H9 (cell line): ENCODE results near the gene PAQR5. TPM values are rescaled to one million over a fixed set of nuclear protein-coding genes. Genes with fewer than 3 reads are reported as not detected.

ENCODE experiments used
- DNase-seq: peaks from one replicate; pipeline ENCODE4 v3.0.0-alpha.2; 2017
- H2AFZ ChIP-seq: one replicate; pipeline ENCODE4 v1.6.1; 2013; ENCODE audit warnings: mild to moderate bottlenecking, low read length, control low read depth, moderate library complexity
- H2AK5ac ChIP-seq: 2 replicates; pipeline ENCODE4 v1.6.1; 2013; ENCODE audit warnings: low read length, control low read depth, mixed read lengths; ENCODE audit not compliant: insufficient read length
- H2BK120ac ChIP-seq: one replicate; pipeline ENCODE4 v1.6.1; 2013; ENCODE audit warnings: low read depth, mild to moderate bottlenecking, low read length, control low read depth, inconsistent platforms; ENCODE audit not compliant: poor library complexity, severe bottlenecking
- H2BK12ac ChIP-seq: 2 replicates; pipeline ENCODE4 v1.6.1; 2013; ENCODE audit warnings: low read length, control low read depth, mixed read lengths, low read depth; ENCODE audit not compliant: insufficient read length
- H2BK15ac ChIP-seq: 2 replicates; pipeline ENCODE4 v1.6.1; 2013; ENCODE audit warnings: low read depth, low read length, control low read depth
- H2BK20ac ChIP-seq: one replicate; pipeline ENCODE4 v1.6.1; 2013; ENCODE audit warnings: low read depth, mild to moderate bottlenecking, low read length, control low read depth, inconsistent platforms; ENCODE audit not compliant: poor library complexity, severe bottlenecking
- H2BK5ac ChIP-seq: 2 replicates; pipeline ENCODE4 v1.6.1; 2013; ENCODE audit warnings: low read length, control low read depth, mixed read lengths; ENCODE audit not compliant: insufficient read length
- H3K14ac ChIP-seq: 2 replicates; pipeline ENCODE4 v1.6.1; 2013; ENCODE audit warnings: low read length, control low read depth; ENCODE audit not compliant: insufficient read depth
- H3K18ac ChIP-seq: 2 replicates; pipeline ENCODE4 v1.6.1; 2013; ENCODE audit warnings: low read depth, mild to moderate bottlenecking, mixed read lengths, low read length, control low read depth; ENCODE audit not compliant: insufficient read length
- H3K23ac ChIP-seq: 2 replicates; pipeline ENCODE4 v1.6.1; 2013; ENCODE audit warnings: low read length, control low read depth, mixed read lengths, low read depth; ENCODE audit not compliant: insufficient read length
- H3K23me2 ChIP-seq: 2 replicates; pipeline ENCODE4 v1.6.1; 2013; ENCODE audit warnings: low read depth, mild to moderate bottlenecking, mixed read lengths, low read length, control low read depth; ENCODE audit not compliant: insufficient read length, poor library complexity, severe bottlenecking
- H3K27ac ChIP-seq: 2 replicates; pipeline ENCODE4 v1.5.1; 2013; ENCODE audit warnings: low read length, control low read depth, mixed read lengths, low read depth; ENCODE audit not compliant: insufficient read length
- H3K27me3 ChIP-seq: 2 replicates; pipeline ENCODE4 v1.6.1; 2013; ENCODE audit warnings: low read length, control low read depth, inconsistent platforms; ENCODE audit not compliant: insufficient read depth
- H3K4ac ChIP-seq: 2 replicates; pipeline ENCODE4 v1.6.1; 2013; ENCODE audit warnings: low read depth, mild to moderate bottlenecking, control low read depth, inconsistent platforms, low read length, moderate library complexity
- H3K4me1 ChIP-seq: 2 replicates; pipeline ENCODE4 v1.6.1; 2013; ENCODE audit warnings: low read length, control low read depth, inconsistent platforms; ENCODE audit not compliant: insufficient read depth
- H3K4me2 ChIP-seq: 2 replicates; pipeline ENCODE4 v1.6.1; 2013; ENCODE audit warnings: low read length, control low read depth, mixed read lengths; ENCODE audit not compliant: insufficient read length, insufficient read depth
- H3K56ac ChIP-seq: 2 replicates; pipeline ENCODE4 v1.6.1; 2013; ENCODE audit warnings: low read depth, mild to moderate bottlenecking, mixed read lengths, low read length, control low read depth; ENCODE audit not compliant: insufficient read length
- H3K79me1 ChIP-seq: 2 replicates; pipeline ENCODE4 v1.6.1; 2013; ENCODE audit warnings: low read depth, mild to moderate bottlenecking, moderate library complexity, low read length, control low read depth, inconsistent platforms; ENCODE audit not compliant: insufficient read depth, poor library complexity, severe bottlenecking
- H3K79me2 ChIP-seq: 2 replicates; pipeline ENCODE4 v1.6.1; 2013; ENCODE audit warnings: low read length, control low read depth, inconsistent platforms; ENCODE audit not compliant: insufficient read depth
- H3K9ac ChIP-seq: 2 replicates; pipeline ENCODE4 v1.6.1; 2013; ENCODE audit warnings: low read length, control low read depth, mixed read lengths; ENCODE audit not compliant: insufficient read length; ENCODE audit errors: extremely low read depth
- H3K9me3 ChIP-seq: one replicate; pipeline ENCODE4 v1.6.1; 2013; ENCODE audit warnings: low read depth, low read length, inconsistent platforms; ENCODE audit not compliant: control insufficient read depth
- H3T11ph ChIP-seq: one replicate; pipeline ENCODE4 v1.6.1; 2013; ENCODE audit warnings: mild to moderate bottlenecking, low read length, control low read depth, inconsistent platforms
- H4K20me1 ChIP-seq: one replicate; pipeline ENCODE4 v1.6.1; 2013; ENCODE audit not compliant: control insufficient read depth, insufficient read length, insufficient read depth
- H4K5ac ChIP-seq: 2 replicates; pipeline ENCODE4 v1.6.1; 2013; ENCODE audit warnings: low read depth, mild to moderate bottlenecking, mixed read lengths, low read length, control low read depth; ENCODE audit not compliant: insufficient read length
- H4K8ac ChIP-seq: replicated peaks from 2 replicates; pipeline ENCODE4 v1.6.1; 2013; ENCODE audit warnings: low read length, control low read depth, mixed read lengths, low read depth; ENCODE audit not compliant: insufficient read length
- H4K91ac ChIP-seq: 2 replicates; pipeline ENCODE4 v1.6.1; 2013; ENCODE audit warnings: low read depth, mild to moderate bottlenecking, moderate library complexity, mixed read lengths, low read length, control low read depth; ENCODE audit not compliant: insufficient read length
- H3K27ac Mint-ChIP-seq, 3 experiments: 2 replicates in 2 of 3; 3 replicates in 1 of 3; pipeline ENCODE4 v1.8.0; 2020 to 2021; ENCODE audit warnings: mixed read lengths in 3 of 3, mild to moderate bottlenecking in 1 of 3, moderate library complexity in 1 of 3
- H3K27me3 Mint-ChIP-seq: 2 replicates; pipeline ENCODE4 v1.8.0; 2021; ENCODE audit warnings: low read depth, mild to moderate bottlenecking, moderate library complexity, mixed read lengths
- H3K36me3 Mint-ChIP-seq, 3 experiments: 2 replicates in 2 of 3; 3 replicates in 1 of 3; pipeline ENCODE4 v1.8.0; 2020 to 2021; ENCODE audit warnings: low read depth in 3 of 3, mixed read lengths in 3 of 3; ENCODE audit not compliant: insufficient read depth in 1 of 3
- H3K4me1 Mint-ChIP-seq, 2 experiments: 2 replicates each; pipeline ENCODE4 v1.8.0; 2020; ENCODE audit warnings: mixed read lengths in 2 of 2
- H3K4me3 Mint-ChIP-seq, 2 experiments: 2 replicates in 1 of 2; 3 replicates in 1 of 2; pipeline ENCODE4 v1.8.0; 2020 to 2021; ENCODE audit warnings: mild to moderate bottlenecking in 2 of 2, mixed read lengths in 2 of 2, moderate library complexity in 1 of 2
- H3K9me3 Mint-ChIP-seq, 2 experiments: 2 replicates in 1 of 2; 3 replicates in 1 of 2; pipeline ENCODE4 v1.8.0; 2020; ENCODE audit warnings: mild to moderate bottlenecking in 2 of 2, mixed read lengths in 2 of 2, moderate library complexity in 1 of 2
- CTCF ChIP-seq: fragments of 200-600 bp; sonication (generic); conservative IDR thresholded peaks from 3 replicates; pipeline ENCODE4 v1.8.0; 2021; ENCODE audit warnings: antibody characterized with exemption, mild to moderate bottlenecking
- WGBS: extraction: QIAGEN DNeasy Blood & Tissue Kit; methylation state at CpG from one replicate; pipeline ENCODE4 v1.1.7; 2013; ENCODE audit warnings: missing lambda C conversion rate, low lambda C conversion rate, mixed read lengths; ENCODE audit not compliant: insufficient read length; ENCODE audit errors: extremely low coverage; 5-methylcytosine and 5-hydroxymethylcytosine counted together
- long read RNA-seq: library from polyadenylated mRNA; unstranded; transcript quantifications from one replicate; pipeline ENCODE4 v2.0.0, GENCODE V29; 2020
- total RNA-seq: library from RNA; stranded (reverse); gene quantifications from 2 replicates; pipeline ENCODE4 v1.2.1, GENCODE V29; 2021

PAQR5 gene
- 1.0 and 1.6 TPM in 2 replicates for total RNA-seq
- long read RNA-seq, full-length matches to known transcripts = 1 of 4 reads
- long read RNA-seq, partial matches to known transcripts = 0 of 4 reads
- long read RNA-seq, other reads (novel, unspliced or antisense) = 3 of 4 reads

- Histone ChIP-seq H3K4ac (no peak within 1 kb of the TSS), H2AFZ (no peak within 1 kb of the TSS), H2BK120ac (no peak within 1 kb of the TSS), H3K23me2 (peaks cover 6% of the 10 kb centered on the region), H3T11ph (no peak within 1 kb of the TSS), H2BK5ac (no peak within 1 kb of the TSS), H3K4me1 (no peaks in the 10 kb centered on the region), H2BK12ac (no peak within 1 kb of the TSS), H4K5ac (no peak within 1 kb of the TSS), H4K20me1 (no peaks in the 10 kb centered on the region), H2BK15ac (no peak within 1 kb of the TSS), H3K9ac (no peak within 1 kb of the TSS), H3K4me2 (peak within 1 kb of the TSS; percentile 75), H3K9me3 (no peaks in the 10 kb centered on the region), H3K27me3 (peaks cover 8% of the 10 kb centered on the region; the same call in 1 of the 2 replicates), H3K27ac (no peak within 1 kb of the TSS), H3K56ac (no peak within 1 kb of the TSS), H2AK5ac (no peak within 1 kb of the TSS), H2BK20ac (no peak within 1 kb of the TSS), H3K14ac (peak within 1 kb of the TSS; percentile 44; the same call in 1 of the 2 replicates), H3K79me2 (no peaks in the 10 kb centered on the region), H3K18ac (no peak within 1 kb of the TSS), H4K8ac (no peak within 1 kb of the TSS), H3K79me1 (no peaks in the 10 kb centered on the region), H4K91ac (no peak within 1 kb of the TSS), H3K23ac (no peak within 1 kb of the TSS)
- Mint-ChIP-seq H3K9me3 (no peaks in the 10 kb centered on the region; a peak in 1 of 5 replicates), H3K4me3 (peak within 1 kb of the TSS; percentile 60 to 81), H3K27ac (no peak within 1 kb of the TSS), H3K36me3 (no peaks in the 10 kb centered on the region), H3K27me3 (peaks cover 86% of the 10 kb centered on the region), H3K4me1 (peaks cover 7 to 23% of the 10 kb centered on the region in 2 experiments)
- DNase-seq = peak; percentile 54
- TF ChIP-seq CTCF = no peak
- no CpG with 5 or more reads among the region's 74 CpGs for WGBS
Measured at GRCh38 chr15:69298697-69299441, at the start of gene PAQR5. Gene PAQR5, plus strand, starts transcription at chr15:69298912. Its CDS starts 61,169 bp downstream, at chr15:69360081.
